Endometrial microvascular endothelial cells (primary cell): ENCODE data around the gene VEGFA. TPM values are rescaled to one million over a fixed set of nuclear protein-coding genes. Genes with fewer than 3 reads are reported as not detected.

Source experiments
- in situ Hi-C: cut with HindIII; loops from 2 replicates; pipeline ENCODE4 v1.10.0; 2017; ENCODE audit warnings: low sequenced_read_pairs, low pct_unique_long_range_greater_than_20kb; ENCODE audit errors: inconsistent ontology term
- total RNA-seq: library from RNA; depleted of rRNA; stranded (reverse); fragments of >200 nt; gene quantifications from one replicate; pipeline ENCODE4 v1.2.3, GENCODE V29; 2015; ENCODE audit errors: inconsistent ontology term

VEGFA gene
- total RNA-seq, 1 donor from 2014 or later = 12.4 TPM

- in situ Hi-C loops = no loop called here
Observed at GRCh38 chr6:43768506-43768860, 1.5 kb upstream of the VEGFA start.

DNA sequence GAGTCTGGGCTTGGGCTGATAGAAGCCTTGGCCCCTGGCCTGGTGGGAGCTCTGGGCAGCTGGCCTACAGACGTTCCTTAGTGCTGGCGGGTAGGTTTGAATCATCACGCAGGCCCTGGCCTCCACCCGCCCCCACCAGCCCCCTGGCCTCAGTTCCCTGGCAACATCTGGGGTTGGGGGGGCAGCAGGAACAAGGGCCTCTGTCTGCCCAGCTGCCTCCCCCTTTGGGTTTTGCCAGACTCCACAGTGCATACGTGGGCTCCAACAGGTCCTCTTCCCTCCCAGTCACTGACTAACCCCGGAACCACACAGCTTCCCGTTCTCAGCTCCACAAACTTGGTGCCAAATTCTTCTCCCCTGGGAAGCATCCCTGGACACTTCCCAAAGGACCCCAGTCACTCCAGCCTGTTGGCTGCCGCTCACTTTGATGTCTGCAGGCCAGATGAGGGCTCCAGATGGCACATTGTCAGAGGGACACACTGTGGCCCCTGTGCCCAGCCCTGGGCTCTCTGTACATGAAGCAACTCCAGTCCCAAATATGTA is 957 bp upstream of the VEGFA start:
- in situ Hi-C loops = no loop called here

DNA sequence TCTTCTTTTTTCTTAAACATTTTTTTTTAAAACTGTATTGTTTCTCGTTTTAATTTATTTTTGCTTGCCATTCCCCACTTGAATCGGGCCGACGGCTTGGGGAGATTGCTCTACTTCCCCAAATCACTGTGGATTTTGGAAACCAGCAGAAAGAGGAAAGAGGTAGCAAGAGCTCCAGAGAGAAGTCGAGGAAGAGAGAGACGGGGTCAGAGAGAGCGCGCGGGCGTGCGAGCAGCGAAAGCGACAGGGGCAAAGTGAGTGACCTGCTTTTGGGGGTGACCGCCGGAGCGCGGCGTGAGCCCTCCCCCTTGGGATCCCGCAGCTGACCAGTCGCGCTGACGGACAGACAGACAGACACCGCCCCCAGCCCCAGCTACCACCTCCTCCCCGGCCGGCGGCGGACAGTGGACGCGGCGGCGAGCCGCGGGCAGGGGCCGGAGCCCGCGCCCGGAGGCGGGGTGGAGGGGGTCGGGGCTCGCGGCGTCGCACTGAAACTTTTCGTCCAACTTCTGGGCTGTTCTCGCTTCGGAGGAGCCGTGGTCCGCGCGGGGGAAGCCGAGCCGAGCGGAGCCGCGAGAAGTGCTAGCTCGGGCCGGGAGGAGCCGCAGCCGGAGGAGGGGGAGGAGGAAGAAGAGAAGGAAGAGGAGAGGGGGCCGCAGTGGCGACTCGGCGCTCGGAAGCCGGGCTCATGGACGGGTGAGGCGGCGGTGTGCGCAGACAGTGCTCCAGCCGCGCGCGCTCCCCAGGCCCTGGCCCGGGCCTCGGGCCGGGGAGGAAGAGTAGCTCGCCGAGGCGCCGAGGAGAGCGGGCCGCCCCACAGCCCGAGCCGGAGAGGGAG is 580 bp downstream of the VEGFA start:
- in situ Hi-C loops = no loop called here

- in situ Hi-C loops = no loop called here
Observed at GRCh38 chr6:43771210-43771857, 1.3 kb downstream of the VEGFA start.

- in situ Hi-C loops = no loop called here
Observed at GRCh38 chr6:43771858-43772680, 2.1 kb downstream of the VEGFA start.

GRCh38 chr6:43772681-43773049 is 2.7 kb downstream of the VEGFA start:
- in situ Hi-C loops = no loop called here

DNA sequence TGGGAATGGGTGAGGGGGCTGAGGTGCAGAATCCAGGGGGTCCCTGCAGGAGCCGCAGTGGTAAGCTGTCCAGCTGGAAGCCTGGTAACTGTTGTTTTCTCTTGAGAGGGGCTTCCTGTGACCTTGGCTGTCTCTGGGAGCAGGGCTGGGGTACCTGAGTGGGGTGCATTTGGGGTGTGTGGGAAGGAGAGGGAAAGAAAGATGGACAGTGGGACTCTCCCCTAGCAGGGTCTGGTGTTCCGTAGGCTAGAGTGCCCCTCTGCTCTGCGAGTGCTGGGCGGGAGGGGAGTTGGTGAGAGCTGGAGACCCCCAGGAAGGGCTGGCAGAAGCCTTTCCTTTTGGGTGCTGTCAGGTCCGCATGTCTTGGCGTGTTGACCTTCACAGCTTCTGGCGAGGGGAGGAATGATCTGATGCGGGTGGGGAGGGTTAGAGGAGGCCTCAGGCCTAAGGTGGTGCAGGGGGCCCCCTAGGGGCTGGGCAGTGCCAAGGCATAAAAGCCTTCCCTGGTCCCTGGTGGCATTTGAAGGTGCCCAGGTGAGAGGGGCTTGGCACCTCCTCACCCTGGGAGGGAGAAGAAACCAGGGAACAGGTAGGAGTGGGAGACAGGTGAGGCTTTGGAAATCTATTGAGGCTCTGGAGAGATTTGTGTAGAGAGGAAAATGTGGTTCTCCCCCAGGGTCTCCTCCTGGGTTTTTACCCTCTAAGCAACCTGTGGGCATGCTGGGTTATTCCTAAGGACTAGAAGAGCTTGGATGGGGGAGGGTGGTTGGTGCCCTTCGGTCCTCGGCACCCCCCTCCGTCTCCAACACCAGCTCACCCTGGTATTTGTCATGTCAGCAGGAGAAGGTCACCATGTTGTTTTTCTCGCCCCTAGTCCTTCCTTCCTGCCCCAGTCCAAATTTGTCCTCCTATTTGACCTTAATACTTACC is 3.3 kb downstream of the VEGFA start:
- in situ Hi-C loops = no loop called here

DNA sequence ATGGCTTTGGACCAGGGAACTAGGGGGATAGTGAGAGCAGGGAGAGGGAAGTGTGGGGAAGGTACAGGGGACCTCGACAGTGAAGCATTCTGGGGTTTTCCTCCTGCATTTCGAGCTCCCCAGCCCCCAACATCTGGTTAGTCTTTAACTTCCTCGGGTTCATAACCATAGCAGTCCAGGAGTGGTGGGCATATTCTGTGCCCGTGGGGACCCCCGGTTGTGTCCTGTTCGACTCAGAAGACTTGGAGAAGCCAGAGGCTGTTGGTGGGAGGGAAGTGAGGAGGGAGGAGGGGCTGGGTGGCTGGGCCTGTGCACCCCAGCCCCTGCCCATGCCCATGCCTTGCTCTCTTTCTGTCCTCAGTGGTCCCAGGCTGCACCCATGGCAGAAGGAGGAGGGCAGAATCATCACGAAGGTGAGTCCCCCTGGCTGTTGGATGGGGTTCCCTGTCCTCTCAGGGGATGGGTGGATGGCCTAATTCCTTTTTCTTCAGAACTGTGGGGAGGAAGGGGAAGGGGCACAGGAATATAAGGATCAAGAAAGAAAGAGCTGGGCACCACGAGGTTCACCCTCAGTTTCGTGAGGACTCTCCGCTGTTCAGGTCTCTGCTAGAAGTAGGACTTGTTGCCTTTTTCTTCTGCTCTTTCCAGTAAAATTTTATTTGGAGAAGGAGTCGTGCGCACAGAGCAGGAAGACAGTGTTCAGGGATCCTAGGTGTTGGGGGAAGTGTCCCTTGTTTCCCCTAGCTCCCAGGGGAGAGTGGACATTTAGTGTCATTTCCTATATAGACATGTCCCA is 4.2 kb downstream of the VEGFA start:
- in situ Hi-C loops = no loop called here

- in situ Hi-C loops = no loop called here
Observed at GRCh38 chr6:43774776-43775534, 4.9 kb downstream of the VEGFA start.

DNA sequence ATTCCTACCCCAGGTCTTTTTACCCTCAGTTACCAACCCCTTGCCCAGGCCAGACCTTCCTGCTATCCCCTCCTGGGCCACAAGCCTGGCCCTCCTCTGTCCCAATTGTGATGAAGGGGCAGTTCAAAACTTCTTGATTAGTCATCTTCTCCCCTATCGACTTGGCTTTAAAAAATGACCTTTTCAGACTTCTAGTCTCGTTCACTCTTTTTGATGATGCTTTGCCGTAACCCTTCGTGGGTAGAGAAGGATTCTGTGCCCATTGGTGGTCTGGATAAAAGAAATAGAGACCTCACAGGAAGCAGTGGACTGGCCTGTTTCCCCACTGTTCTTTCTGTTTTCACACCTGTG is 5.5 kb downstream of the VEGFA start:
- in situ Hi-C loops = no loop called here

DNA sequence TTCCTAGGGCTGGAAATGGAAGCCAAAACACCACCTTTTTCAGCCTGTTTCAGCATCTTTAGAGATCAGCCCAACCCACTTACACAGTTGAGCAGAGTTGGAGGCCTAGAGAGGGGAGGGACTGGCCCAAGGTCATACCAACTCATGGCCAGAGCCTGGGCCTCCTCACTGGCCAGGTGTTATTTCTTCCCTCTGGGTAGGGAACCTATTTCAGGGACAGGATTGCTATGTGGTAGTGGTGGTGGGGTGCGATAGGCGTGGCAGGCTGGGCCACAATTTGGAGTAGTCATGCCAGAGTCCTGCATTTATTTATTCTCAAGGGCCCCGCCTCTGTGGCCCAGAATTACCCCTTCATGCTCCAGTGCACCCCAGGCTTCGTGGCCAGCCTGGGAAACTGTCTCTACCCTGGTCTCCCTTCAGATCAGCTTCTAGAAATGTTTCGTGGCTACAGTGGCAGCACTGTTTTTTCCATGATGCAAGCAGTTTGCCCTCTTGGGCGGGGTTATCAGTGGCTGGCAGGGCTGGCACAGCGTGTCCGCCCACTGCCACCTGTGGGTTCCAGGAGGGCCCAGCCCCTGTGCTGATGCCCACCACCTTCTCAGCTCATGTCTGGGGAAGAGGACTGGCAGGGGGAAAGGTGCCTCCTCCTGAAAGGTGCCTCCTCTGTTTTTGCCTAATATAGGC is 6.2 kb downstream of the VEGFA start:
- in situ Hi-C loops = no loop called here

- in situ Hi-C loops = no loop called here
Observed at GRCh38 chr6:43776799-43777776, 7.1 kb downstream of the VEGFA start.

DNA sequence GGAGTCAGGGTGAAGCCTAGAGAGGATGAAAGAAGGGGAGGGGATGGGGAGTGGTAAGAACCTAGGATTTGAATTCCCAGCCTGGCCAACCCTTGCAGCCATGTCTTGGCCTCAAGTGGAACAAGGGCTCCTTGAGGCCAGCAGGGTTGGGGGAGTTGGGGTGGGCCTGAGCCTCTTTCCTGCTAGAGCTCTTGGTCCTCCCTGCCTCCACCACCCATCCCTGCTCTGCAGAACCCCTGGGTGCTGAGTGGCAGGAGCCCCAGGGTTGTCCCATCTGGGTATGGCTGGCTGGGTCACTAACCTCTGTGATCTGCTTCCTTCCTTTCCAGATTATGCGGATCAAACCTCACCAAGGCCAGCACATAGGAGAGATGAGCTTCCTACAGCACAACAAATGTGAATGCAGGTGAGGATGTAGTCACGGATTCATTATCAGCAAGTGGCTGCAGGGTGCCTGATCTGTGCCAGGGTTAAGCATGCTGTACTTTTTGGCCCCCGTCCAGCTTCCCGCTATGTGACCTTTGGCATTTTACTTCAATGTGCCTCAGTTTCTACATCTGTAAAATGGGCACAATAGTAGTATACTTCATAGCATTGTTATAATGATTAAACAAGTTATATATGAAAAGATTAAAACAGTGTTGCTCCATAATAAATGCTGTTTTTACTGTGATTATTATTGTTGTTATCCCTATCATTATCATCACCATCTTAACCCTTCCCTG is 8.3 kb downstream of the VEGFA start:
- in situ Hi-C loops = no loop called here

DNA sequence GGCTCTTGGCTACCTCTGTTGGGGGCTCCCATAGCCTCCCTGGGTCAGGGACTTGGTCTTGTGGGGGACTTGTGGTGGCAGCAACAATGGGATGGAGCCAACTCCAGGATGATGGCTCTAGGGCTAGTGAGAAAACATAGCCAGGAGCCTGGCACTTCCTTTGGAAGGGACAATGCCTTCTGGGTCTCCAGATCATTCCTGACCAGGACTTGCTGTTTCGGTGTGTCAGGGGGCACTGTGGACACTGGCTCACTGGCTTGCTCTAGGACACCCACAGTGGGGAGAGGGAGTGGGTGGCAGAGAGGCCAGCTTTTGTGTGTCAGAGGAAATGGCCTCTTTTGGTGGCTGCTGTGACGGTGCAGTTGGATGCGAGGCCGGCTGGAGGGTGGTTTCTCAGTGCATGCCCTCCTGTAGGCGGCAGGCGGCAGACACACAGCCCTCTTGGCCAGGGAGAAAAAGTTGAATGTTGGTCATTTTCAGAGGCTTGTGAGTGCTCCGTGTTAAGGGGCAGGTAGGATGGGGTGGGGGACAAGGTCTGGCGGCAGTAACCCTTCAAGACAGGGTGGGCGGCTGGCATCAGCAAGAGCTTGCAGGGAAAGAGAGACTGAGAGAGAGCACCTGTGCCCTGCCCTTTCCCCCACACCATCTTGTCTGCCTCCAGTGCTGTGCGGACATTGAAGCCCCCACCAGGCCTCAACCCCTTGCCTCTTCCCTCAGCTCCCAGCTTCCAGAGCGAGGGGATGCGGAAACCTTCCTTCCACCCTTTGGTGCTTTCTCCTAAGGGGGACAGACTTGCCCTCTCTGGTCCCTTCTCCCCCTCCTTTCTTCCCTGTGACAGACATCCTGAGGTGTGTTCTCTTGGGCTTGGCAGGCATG is 9.2 kb downstream of the VEGFA start:
- in situ Hi-C loops = no loop called here
